Cardiac fibroblast (primary cell): Measurements from ENCODE around the gene MAN1A1.

Experiments
- DNase-seq, 2 donors: peaks; one replicate each; pipeline versions ENCODE4 v3.0.0 to v3.0.0-alpha.2; 2010; ENCODE audit warnings: low read depth in 2 of 2
- H3K4me3 ChIP-seq, 2 donors: replicated peaks in 1 of 2; 1 replicate in 1 of 2; 2 replicates in 1 of 2; pipeline ENCODE4 v1.5.1; 2011; ENCODE audit warnings: low read depth in 2 of 2, low read length in 2 of 2, mild to moderate bottlenecking in 2 of 2, moderate library complexity in 1 of 2
- TF ChIP-seq, protein P1 (sequence below): IDR thresholded peaks from one replicate; pipeline ENCODE4 v1.5.1; 2011; ENCODE audit warnings: low read depth, mild to moderate bottlenecking, low read length, inconsistent platforms

MAN1A1 gene

DNA sequence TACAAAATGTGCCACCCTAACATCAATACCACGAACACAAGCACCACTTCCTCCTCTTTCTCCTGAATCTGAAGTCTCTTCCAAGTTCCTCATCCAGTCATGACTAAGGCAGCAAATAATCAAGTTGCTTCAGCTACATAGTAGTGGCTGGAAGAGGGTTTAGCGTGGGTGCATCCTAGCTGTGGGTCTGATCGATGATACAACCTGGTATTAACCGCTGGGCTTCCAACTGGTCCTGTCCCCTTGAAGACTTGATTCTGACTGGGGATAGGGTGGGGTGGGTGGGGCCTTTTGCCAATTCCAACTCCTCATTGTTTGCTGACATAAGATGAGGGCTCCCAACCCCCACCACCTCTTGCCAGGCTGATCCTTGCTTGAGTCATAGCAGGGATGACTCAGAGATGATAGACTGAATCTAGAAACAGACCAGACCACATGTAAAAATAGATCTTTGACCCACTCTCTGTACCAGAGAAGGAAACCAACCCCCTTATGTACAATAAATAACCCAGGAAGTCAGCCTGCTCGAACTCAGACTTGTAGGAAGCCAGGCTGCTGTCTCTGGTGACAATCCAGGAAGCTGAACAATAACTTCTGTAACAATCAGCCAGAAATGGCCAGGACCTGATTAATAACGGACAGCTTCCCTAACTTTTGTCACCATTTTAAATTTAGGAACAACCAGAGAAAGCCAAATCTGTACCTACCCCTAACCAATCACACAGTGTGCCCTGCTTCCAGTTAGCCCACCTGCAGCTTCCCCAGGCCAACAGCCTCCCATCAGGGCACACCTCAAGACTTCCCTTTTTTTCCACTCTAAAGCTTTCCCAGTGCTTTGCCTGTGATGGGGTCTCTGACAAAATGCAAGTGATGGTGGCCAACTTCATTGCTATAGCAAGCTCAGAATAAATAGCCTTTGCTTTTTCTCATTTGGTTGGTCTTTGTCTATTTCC lies 202.2 kb downstream of the MAN1A1 start:
- H3K4me3 ChIP-seq, result no peak overlapping the region
- peak; percentile 96 to 97 for DNase-seq
- TF ChIP-seq, protein P1, sequence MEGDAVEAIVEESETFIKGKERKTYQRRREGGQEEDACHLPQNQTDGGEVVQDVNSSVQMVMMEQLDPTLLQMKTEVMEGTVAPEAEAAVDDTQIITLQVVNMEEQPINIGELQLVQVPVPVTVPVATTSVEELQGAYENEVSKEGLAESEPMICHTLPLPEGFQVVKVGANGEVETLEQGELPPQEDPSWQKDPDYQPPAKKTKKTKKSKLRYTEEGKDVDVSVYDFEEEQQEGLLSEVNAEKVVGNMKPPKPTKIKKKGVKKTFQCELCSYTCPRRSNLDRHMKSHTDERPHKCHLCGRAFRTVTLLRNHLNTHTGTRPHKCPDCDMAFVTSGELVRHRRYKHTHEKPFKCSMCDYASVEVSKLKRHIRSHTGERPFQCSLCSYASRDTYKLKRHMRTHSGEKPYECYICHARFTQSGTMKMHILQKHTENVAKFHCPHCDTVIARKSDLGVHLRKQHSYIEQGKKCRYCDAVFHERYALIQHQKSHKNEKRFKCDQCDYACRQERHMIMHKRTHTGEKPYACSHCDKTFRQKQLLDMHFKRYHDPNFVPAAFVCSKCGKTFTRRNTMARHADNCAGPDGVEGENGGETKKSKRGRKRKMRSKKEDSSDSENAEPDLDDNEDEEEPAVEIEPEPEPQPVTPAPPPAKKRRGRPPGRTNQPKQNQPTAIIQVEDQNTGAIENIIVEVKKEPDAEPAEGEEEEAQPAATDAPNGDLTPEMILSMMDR, result no peak

- DNase-seq, result no peak
- no peak overlapping the region for H3K4me3 ChIP-seq
- TF ChIP-seq, protein P1, result no peak
Observed at GRCh38 chr6:119145111-119145510, 204.4 kb downstream of the MAN1A1 start.

- TF ChIP-seq, protein P1, result no peak
- no peak overlapping the region for H3K4me3 ChIP-seq
- no peak for DNase-seq
Observed at GRCh38 chr6:119142637-119143036, 206.9 kb downstream of the MAN1A1 start.

- TF ChIP-seq, protein P1, result no peak
- no peak overlapping the region for H3K4me3 ChIP-seq
- DNase-seq, result no peak
Observed at GRCh38 chr6:119142041-119142440, 207.5 kb downstream of the MAN1A1 start.

GRCh38 chr6:119140196-119141140 lies 209.1 kb downstream of the MAN1A1 start:
- no peak overlapping the region for H3K4me3 ChIP-seq
- TF ChIP-seq, protein P1, result no peak
- no peak for DNase-seq

GRCh38 chr6:119138906-119139541 lies 210.5 kb downstream of the MAN1A1 start:
- TF ChIP-seq, protein P1, result no peak
- DNase-seq, result peak in 1 of 2 donors; percentile 20
- H3K4me3 ChIP-seq, result no peak overlapping the region
